Central memory CD4-positive, alpha-beta T cell (primary cell): ENCODE results near the gene IRS1.

Experiments
- DNase-seq: peaks from one replicate; pipeline ENCODE4 v3.0.0; 2022

IRS1 gene

GRCh38 chr2:226754821-226755604, 44.6 kb downstream of the IRS1 start:
- no peak for DNase-seq

- no peak for DNase-seq
Measured at GRCh38 chr2:226752887-226753286, 46.7 kb downstream of the IRS1 start.

- no peak for DNase-seq
Measured at GRCh38 chr2:226747288-226747687, 52.3 kb downstream of the IRS1 start.

DNA sequence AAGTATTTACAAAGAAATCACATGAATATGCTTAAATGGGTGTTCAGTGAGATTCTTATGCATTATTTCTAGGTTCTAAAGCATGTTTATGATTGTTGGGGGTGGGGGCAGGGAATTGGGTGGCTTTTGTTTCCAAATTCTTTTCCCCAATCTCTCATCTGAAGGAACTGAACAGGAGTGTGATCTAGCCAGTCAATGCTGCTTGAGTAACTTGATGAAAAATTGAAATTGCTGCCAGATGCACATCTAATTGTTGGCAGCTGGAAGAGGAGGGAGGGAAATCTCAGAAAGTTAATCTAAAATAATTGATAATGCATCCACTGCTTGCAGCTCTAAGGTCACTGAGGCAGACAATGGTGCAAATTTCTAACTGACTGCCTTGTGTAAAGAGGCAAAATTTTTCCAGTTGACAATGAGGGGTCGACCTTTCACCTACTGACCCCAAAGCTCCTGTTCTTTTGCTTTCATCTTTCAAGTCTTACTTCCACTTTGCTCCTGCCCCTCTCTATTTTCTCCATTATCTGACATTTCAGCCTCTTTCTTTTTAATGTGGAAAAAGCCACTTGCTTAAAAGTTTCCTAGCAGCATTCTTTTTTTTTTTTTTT, 53.3 kb downstream of the IRS1 start:
- DNase-seq: no peak

GRCh38 chr2:226743915-226744314, 55.7 kb downstream of the IRS1 start:
- DNase-seq: no peak

DNA sequence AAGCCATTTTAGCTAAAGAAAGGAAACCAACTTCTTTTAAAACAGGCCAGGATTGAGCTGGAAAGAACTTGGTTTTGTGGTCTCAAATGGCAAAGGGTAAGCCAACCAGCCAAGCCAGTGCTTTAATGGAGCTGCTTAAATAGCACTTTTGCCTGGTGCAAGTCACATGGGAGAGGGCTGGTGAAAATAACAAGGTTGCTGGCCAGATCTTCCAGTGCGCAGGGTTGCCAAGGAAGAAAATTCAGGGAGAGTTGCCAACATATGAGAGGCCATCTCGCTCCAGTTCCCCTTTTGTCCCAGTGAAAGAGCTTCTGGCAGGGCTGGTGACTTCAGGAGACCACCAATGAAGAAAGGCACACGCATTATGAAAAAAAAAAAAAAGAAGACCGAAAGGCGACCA, 57.3 kb downstream of the IRS1 start:
- DNase-seq: no peak

DNA sequence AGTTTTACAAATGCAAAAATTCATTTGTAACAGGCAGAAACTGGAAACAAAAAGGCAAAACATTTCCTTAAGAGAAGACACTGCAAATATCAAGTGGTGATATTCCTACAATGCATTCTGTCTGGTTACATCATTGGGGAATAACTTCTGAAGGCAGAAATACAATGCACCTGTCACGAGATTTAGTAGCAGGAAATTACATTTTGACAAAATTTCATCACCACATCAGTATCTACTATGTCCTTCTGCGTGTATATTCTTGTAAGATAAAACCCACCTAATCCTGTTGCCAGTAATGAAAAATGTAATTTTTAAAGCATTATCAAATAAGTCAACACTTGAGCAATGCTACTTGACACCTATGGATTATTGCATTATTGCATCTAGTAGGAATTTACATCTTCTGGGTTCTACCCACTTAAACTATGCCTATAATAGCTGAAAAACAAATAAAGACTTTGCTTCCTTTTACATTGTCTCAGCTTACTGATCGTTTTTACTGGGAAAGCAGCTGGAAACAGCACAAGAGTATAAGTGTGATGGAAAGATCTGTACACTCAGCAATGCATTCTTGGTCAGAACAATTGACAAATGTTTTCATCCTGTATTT, 59.5 kb downstream of the IRS1 start:
- DNase-seq: no peak

DNA sequence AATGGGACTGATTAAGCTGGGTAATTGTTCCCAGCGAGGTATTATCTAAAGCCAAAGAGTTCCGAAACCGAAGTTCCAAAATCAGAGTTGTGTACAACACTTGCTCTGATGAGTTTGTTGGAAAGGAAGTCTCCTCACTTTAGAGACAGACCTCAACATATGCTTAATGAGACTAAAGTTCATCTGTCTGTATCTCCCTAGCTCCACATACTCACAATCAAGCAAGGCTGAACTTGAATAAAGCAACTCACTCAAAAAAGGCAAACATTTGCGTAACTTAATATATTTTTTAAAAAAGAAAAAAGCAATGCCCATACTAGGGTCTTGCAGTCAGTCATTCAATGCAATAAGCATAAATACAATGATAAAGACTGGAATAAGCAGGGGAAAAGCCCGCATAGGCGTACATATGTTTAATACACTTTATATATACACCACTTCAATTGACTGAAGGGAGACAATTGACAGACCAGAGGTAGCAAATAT, 60.0 kb downstream of the IRS1 start:
- no peak for DNase-seq

GRCh38 chr2:226738821-226739544, 60.6 kb downstream of the IRS1 start:
- DNase-seq: no peak

GRCh38 chr2:226738191-226738820, 61.3 kb downstream of the IRS1 start:
- DNase-seq: no peak

GRCh38 chr2:226736382-226736781, 63.2 kb downstream of the IRS1 start:
- DNase-seq: no peak

DNA sequence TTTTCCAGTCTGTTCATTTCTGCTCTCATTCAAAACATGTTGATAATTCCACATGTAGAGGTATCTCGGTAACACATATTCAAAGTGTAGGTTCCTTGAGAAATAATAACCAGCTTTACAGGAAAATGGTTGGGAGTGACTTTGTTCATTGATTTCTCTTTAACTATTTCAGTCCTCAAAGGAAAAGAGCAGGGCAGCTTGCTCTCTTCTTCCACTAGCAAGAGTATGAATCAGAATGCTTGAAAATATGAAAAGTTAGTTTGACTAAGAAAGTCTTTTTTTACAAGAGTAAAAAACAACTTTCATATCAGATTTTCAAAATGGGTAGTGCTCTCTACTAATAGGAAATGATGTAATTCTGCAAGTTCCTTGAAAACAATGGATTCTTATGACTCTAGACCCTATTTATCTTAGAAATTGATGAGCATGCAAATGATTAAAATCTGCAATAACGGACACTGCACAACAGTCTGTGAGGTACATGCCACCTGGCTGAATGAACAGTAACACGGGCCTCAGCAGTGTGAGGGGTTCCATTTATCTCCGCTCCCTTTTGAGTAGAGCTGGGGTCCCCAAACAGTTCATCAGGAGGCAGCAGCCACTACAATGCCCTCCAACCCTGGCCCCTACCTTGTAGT, 65.6 kb downstream of the IRS1 start:
- no peak for DNase-seq

GRCh38 chr2:226733189-226733858, 66.3 kb downstream of the IRS1 start:
- DNase-seq: no peak

GRCh38 chr2:226732478-226733188, 67.0 kb downstream of the IRS1 start:
- DNase-seq: no peak

- no peak for DNase-seq
Measured at GRCh38 chr2:226730481-226730880, 69.1 kb downstream of the IRS1 start.

- no peak for DNase-seq
Measured at GRCh38 chr2:226728996-226729395, 70.6 kb downstream of the IRS1 start.

GRCh38 chr2:226727251-226727650, 72.4 kb downstream of the IRS1 start:
- DNase-seq: no peak

GRCh38 chr2:226726546-226726945, 73.1 kb downstream of the IRS1 start:
- no peak for DNase-seq

DNA sequence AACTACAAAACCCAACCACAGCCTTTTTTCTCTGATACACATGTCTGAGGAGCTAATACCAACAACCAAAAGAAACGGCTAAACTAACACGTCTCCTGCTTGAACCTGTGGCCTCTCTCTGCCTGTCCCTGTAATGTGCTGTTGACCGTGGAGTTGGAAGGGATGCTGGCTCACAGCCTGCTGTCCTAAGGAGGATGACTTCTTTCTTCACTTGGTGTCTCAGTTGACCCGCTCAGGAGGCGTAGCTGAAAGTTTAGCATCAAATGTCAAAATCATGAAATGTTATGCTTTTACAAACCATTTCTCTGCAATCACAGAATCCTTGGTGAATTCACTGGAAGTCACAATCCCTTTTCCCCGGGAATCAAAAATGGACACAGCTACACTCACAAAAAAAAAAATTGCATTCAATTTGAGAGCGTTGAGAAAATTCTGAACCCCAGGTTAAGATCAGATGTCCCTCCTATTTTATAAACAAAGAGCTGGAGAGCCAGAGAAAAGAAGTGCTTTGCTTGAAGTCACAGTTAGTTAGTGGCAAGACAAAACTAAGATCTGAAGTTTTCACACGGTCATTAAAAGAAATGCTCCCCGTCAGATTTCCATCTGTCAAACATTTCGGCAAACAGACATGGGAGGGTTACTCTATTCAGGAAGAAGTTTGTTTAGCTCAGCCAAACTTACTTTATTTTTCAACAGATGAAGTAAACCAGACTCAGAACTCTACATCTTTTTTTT, 74.3 kb downstream of the IRS1 start:
- DNase-seq: no peak

GRCh38 chr2:226721541-226721940, 78.1 kb downstream of the IRS1 start:
- no peak for DNase-seq
